Measurements from ENCODE around the gene PLD1. TPM values are rescaled to one million over a fixed set of nuclear protein-coding genes. Genes with fewer than 3 reads are reported as not detected.

PLD1 gene
- 7.2 to 9.6 TPM (median 8.4 TPM) in 5 replicates for total RNA-seq (2022; extraction: Qiagen RNA extraction; ENCODE audit: low read depth)

GRCh38 chr3:171809861-171810628 is at the start of gene PLD1:
PLD1 (minus strand) TSS chr3:171810483; CDS start chr3:171738051, 72,432 bp downstream.

GRCh38 chr3:171842864-171843518 is 32.7 kb upstream of the PLD1 start, which contains the start of gene TMEM212:
TMEM212 (plus strand) TSS chr3:171843349; CDS start chr3:171843384, 35 bp downstream.

Other genes starting within 250 kb of the PLD1 start
- not detected in 5 replicates for gene TMEM212, start 32.9 kb upstream of the PLD1 start, total RNA-seq (2022; extraction: Qiagen RNA extraction; ENCODE audit: low read depth)
- 22.3 to 37.2 TPM (median 31.8 TPM) in 5 replicates for gene FNDC3B, start 229.1 kb upstream of the PLD1 start, total RNA-seq (2022; extraction: Qiagen RNA extraction; ENCODE audit: low read depth)

All from A549 treated with CpdA at 1 μM for 4 hours (cell line).